Breast epithelium (tissue), 3 donors: ENCODE results near the gene FNBP1.

ENCODE experiments used
- CTCF ChIP-seq, 3 donors: fragments of 450-650 bp; IDR thresholded peaks; one replicate each; pipeline ENCODE4 v1.5.1; 2016 to 2017; ENCODE audit warnings: antibody characterized with exemption in 3 of 3, mild to moderate bottlenecking in 3 of 3, moderate library complexity in 3 of 3
- POLR2A ChIP-seq: fragments of 450-650 bp; IDR thresholded peaks from one replicate; pipeline ENCODE4 v1.6.1; 2016; ENCODE audit warnings: antibody characterized with exemption, mild to moderate bottlenecking, moderate library complexity
- POLR2AphosphoS5 ChIP-seq, 3 donors: sonication (generic); formaldehyde crosslinking; IDR thresholded peaks; one replicate each; pipeline ENCODE4 v1.6.1; 2017; ENCODE audit warnings: antibody characterized with exemption in 3 of 3

DNA sequence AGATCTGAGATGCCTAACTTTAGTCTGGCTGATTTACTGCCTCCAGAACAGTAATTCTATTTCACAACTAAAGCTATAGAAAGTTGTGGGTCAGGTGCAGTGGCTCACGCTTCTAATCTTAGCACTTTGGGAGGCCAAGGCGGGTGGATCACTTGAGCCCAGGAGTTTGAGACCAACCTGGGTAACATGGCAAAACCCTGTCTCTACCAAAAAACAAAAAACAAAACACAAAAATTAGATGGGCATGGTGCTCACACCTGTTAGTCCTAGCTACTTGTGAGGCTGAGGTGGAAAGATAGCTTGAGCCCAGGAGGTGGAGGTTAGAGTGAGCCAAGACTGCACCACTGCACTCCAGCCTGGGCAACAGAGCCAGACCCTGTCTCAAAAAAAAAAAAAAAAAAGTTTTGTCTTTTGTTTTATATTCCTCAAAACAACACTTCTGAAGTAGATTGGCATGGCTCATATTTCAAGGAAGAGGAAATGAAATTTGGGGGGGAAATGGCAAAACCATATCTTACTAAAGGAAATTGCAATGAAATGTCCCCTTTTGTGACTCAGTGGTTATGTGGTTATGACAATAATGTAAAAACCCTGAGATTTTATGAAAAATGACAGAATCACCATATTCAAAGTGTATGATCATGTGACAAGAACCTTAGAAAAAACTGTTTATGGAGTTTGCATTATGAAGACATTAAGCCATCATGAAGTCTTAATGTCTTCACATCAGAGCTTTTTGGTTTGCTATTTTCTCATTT, 16.2 kb downstream of the FNBP1 start:
- TF ChIP-seq CTCF (IDR thresholded peaks at IDR 0.05) (no peak), POLR2A (no peak), POLR2AphosphoS5 (IDR thresholded peaks at IDR 0.05) (no peak)
